Occipital lobe (tissue), 2 donors: ENCODE data around the gene AK3. TPM values are rescaled to one million over a fixed set of nuclear protein-coding genes. Genes with fewer than 3 reads are reported as not detected.
"Not testable (repeated sequence)": the region's sequence is repeated elsewhere in the genome, so short reads cannot be mapped to it uniquely, and the experiment has no call there.

ENCODE experiments used
- DNase-seq: peaks from one replicate; lab custom pipeline; 2025; lab: John Stamatoyannopoulos, UW
- total RNA-seq: library from RNA; depleted of rRNA; stranded (reverse); fragments of >200 nt; gene quantifications from one replicate; pipeline ENCODE4 v1.2.3, GENCODE V29; 2014

The AK3 gene
- 33.1 TPM for total RNA-seq

GRCh38 chr9:4740638-4741364 is at the start of gene AK3:
TSS of gene AK3 (minus strand) at chr9:4741202. CDS start at chr9:4741087, 115 bp downstream.
- DNase-seq: peak; percentile 78

GRCh38 chr9:4788703-4789102 is 47.7 kb upstream of the AK3 start:
- DNase-seq: no peak

GRCh38 chr9:4787876-4788275 is 46.9 kb upstream of the AK3 start:
- DNase-seq: no peak

GRCh38 chr9:4786599-4786998 is 45.6 kb upstream of the AK3 start:
- DNase-seq: no peak

GRCh38 chr9:4784403-4784802 is 43.4 kb upstream of the AK3 start:
- DNase-seq: no peak

GRCh38 chr9:4783191-4783590 is 42.2 kb upstream of the AK3 start:
- not testable (repeated sequence) for DNase-seq

GRCh38 chr9:4781408-4781807 is 40.4 kb upstream of the AK3 start:
- no peak for DNase-seq

- DNase-seq: no peak
Measured at GRCh38 chr9:4780651-4781050, 39.6 kb upstream of the AK3 start.

GRCh38 chr9:4774958-4775357 is 34.0 kb upstream of the AK3 start:
- not testable (repeated sequence) for DNase-seq

GRCh38 chr9:4774209-4774608 is 33.2 kb upstream of the AK3 start:
- DNase-seq: no peak

- DNase-seq: no peak
Measured at GRCh38 chr9:4771788-4772187, 30.8 kb upstream of the AK3 start.

GRCh38 chr9:4769321-4770080 is 28.5 kb upstream of the AK3 start:
- DNase-seq: no peak

- no peak for DNase-seq
Measured at GRCh38 chr9:4768681-4769080, 27.7 kb upstream of the AK3 start.

GRCh38 chr9:4764033-4764432 is 23.0 kb upstream of the AK3 start:
- no peak for DNase-seq

- DNase-seq: no peak
Measured at GRCh38 chr9:4762886-4763541, 22.0 kb upstream of the AK3 start.

- DNase-seq: peak; percentile 23
Measured at GRCh38 chr9:4762108-4762885, 21.3 kb upstream of the AK3 start.

- DNase-seq: no peak
Measured at GRCh38 chr9:4760122-4760521, 19.1 kb upstream of the AK3 start.

GRCh38 chr9:4756420-4756819 is 15.4 kb upstream of the AK3 start:
- DNase-seq: no peak

- DNase-seq: no peak
Measured at GRCh38 chr9:4755026-4755609, 14.1 kb upstream of the AK3 start.

GRCh38 chr9:4754530-4754929 is 13.5 kb upstream of the AK3 start:
- not testable (repeated sequence) for DNase-seq

- no peak for DNase-seq
Measured at GRCh38 chr9:4750023-4750673, 9.1 kb upstream of the AK3 start.
